Measurements from ENCODE around the gene ZNF827.
A peak's percentile ranks its signal among the peaks of the same experiment; 100 is the strongest.

The ZNF827 gene

DNA sequence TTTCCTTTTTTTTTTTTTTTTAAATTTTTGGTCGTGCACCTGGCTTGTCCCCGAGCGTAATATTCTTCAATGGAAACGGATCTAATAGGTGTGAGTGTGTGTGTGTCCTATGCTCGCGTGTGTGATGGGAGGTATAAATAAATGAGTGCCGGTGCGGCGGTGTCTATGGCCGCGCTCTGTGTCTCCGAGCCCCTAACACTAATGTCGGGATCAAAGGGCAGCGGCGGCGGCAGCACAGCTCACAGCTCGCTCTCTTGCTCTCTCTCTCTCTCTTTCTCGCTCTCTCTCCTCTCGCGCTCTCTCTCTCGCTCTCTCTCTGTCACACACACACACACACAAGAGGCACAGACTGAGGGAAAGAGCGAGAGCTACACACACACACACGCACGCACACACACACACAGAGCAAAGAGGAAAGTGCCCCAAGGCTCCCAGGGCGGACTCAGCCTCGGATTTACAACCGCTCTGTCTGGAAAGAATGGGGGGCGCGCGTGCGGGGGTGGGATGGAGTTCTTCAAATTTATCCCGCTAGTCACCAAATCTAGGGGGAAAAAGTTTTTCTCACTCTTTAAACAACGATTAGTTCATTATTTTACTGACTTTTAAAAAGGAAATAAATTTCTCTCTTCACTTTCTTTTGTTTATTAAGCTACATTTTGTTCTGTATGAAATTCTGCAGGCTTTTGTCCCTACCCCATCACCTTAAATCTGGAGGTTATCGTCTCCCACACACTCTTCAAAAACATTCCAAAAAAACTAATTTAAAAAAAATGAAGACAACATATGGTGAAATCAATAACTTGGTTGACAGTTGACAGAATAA lies at the start of gene ZNF827:
ZNF827 (minus strand) TSS at position 206 of the 823 bp plus-strand sequence. CDS start 416 bp downstream, outside the sequence.
- DNase-seq: no peak

GRCh38 chr4:145984563-145984962 lies 45.9 kb upstream of the ZNF827 start:
- no peak for DNase-seq

DNA sequence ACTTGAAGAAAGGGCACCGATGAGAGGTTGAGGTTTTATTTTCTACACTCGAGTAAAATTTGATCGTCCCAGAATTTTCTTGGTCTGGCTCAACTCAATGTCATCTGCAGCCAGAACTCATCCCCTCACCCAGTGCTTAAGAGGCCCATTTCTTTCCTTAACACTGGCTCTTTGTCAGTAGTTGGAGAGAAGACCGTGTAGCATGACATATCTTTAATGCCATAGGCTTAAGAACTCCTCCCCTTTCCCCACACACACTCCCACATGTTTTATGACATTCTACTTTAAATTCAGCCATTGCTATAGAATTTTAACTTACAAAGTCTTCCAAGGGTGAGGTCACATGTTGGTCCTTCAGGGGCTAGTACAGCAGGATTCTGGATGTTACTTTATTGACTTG lies 44.2 kb upstream of the ZNF827 start:
- DNase-seq: no peak

DNA sequence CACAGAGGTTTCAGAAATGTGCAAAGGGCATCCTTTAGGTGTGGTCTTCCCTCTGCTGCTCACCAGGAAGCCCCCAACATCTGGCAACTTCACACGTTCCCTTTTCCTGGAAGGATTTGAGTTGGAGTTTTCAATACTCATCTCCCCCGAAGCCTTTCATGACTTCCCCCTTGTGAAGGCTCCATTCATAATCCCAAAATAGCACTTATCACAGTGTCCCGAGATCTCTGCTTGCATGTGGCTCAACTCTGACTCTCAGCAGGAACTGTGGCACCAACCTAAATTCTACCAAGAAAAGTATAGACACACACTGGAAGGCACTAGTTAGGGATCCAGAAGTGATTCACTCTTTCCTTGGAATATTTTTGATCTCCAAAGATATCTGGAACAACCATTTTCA lies 40.5 kb upstream of the ZNF827 start:
- no peak for DNase-seq

DNA sequence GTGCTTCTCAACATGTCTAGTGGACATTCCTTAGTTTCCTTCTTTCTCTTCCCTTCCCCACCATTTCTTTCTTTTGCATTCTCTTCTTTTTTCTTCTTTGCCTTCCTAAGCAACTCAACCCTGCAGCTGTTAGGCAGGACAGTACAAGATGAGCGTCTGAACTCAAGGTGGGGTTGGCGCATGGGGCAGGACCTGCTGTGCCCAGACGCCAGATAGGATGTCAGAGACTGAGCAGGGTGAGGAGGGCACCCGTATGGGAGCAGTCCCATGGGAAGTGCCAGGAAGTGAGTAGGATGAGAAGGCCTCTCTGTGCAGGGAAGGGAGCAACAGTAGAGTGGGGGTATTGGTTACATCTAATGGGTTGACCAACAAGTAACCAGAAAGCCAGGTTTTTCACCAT lies 38.1 kb upstream of the ZNF827 start:
- DNase-seq: no peak

GRCh38 chr4:145960012-145960411 lies 21.4 kb upstream of the ZNF827 start:
- no peak for DNase-seq

DNA sequence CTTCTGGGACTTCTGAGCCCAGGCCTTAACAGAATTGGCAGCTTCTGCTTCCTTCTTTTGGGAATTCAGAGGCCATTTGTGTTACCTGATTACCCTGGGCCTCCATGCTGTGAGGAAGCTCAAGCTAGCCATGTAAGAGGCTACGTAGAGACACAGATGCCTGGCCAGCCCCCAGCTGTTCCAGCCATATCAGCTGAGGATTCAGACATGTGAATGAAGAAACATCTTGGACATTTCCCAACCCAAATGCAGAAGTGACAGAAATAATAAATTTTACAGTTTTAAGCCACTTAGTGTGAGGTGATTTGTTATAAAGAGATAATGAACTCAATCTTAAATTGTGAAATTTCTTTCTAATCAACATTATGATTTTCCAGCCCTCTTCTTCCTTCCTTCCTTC lies 18.7 kb upstream of the ZNF827 start:
- DNase-seq: no peak

DNA sequence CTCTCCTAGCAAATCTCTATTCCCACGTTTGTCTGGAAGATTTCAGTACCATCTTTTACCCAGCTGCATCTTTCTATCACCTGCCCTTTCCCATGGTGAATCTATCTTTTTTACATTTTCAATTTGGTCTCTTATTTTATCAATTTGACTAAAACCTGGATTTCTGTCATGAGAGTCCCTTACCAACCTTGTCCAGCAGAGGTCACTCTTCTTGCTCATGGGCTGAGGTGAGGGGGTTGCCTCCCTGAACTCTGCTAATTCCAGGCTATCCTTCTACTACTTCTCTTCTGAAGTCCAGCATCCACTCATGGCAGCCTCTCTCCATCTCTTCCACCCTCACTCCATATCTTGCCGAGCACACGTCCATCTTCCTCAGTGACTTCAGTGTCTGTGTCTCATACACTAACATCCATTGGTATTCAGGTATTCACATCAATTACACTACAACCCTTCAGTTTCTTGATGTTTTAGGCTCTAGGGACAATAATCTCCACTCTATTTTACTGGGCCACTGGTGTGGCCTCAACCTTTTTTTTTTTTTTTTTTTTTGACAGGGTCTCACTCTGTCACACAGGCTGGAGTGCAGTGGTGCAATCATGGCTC lies 17.8 kb upstream of the ZNF827 start:
- DNase-seq: no peak

DNA sequence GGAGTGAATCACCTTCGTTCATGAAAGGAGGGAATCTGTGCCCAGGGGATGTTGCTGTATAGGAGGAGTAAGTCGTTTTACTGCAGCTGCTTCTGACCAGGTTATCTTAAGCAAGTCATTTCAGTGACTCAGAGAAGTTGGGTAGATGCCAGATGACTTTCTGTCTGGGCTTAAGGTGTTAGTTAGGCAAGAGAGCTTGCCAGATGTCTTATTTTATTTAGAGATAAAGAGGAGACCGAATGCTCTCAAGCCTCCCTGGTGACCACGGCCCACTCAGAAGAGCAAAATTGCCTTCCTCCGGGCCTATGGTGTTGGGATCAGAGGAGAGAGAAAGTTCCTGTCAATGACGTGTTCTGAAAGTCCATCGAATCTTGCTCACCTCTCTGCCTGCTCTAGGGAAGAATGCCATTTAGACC lies 16.3 kb upstream of the ZNF827 start:
- no peak for DNase-seq

GRCh38 chr4:145951931-145952330 lies 13.3 kb upstream of the ZNF827 start:
- DNase-seq: no peak

DNA sequence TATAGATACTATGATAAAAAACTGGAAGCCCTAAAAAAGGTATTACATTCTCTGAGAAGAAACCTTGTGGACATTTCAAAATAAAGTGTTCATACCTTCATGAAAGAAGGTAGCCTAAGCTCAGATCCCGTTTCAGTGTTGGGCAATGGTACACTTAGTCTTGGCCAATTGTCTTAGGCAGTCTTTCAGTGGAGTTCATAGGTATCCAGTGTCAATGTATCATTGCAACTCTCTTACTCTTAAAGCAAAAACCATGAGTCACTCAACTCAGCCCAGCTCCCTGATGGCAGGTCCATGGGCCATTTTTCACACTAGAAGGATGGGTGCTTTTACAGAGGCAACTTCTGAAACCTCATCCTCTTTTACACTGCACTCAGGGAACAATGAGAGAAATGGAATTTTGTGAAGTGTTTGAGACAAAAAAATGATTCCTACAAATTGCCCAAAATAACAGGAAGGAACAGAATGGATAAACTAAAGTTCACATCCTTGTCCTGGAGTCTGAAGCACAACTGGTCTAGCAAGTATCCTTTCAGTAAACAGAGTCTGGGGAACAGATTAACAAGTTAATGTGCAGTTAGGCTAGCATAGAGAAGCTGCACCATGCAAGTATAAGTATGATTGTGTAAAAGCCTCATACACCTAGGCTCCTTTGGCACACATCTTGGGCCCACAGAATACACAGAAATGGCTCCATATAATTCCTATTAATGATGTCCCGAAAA lies 7.0 kb upstream of the ZNF827 start:
- DNase-seq: no peak

GRCh38 chr4:145944886-145945285 lies 6.3 kb upstream of the ZNF827 start:
- no peak for DNase-seq

DNA sequence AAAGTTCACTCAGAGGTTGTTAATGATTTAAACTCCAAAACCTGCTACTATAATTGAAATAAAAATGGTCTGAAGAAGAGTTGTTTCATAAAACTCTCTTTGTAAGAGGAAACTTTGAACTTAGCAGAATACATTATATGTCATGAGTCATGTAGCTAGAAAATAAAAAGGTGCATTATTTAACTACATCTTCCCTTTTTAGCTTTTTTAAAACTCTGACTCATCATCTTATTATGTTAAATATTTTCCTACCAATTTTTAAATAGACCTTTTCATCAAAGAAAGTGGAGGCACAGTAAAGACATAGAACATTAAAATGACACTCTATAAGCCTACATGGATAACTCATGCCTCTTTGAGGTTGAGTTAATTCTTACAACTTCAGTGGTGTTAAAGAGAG lies 1.2 kb upstream of the ZNF827 start:
- no peak for DNase-seq

DNA sequence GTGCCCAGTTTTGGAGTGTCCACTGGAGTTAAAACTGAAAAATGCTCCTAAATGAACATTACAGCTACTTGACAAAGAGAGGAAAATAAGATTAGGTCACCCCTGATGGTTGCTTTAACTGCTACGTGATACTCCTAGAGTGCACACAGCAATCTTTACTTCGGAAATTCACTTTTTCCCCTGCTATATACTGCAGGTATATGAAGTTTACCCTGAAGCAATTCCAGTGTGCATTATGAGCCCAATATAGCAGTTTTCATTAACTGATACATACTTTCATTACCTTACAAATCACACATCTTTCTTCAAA lies 773 bp upstream of the ZNF827 start:
- no peak for DNase-seq

DNA sequence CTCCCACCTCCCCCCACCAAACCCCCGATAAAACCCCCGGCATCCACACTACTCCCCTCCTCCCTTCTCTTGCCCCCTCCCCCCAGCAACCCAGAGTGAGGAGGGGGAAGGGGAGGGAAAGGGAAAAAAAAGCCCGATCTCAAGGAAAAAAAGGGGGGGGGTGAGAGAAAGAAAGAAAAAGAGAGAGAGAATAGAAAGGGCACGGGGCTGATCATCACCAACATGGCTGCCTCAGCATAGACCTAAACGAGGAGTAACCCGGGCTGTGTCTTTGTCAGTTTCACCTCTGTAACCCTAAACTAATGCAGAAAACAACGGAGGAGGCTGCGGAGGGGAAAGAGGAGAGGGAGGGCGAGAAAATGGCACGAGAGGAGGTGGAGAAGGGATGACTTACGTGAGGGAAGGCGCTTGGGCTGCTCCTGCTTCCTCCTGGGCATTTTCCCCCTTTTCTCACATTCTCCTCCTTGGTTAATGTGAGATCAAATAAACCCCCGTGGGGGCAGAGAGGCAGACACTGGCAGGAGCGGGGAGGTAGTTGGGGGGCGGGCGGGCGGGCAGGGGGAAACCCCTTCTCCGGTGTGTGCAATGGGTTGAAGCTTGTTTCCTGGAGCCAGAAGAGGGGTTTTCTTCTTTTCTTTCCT lies 532 bp downstream of the ZNF827 start:
- no peak for DNase-seq

GRCh38 chr4:145936997-145937901 lies 1.4 kb downstream of the ZNF827 start:
- DNase-seq: peak; percentile 11

DNA sequence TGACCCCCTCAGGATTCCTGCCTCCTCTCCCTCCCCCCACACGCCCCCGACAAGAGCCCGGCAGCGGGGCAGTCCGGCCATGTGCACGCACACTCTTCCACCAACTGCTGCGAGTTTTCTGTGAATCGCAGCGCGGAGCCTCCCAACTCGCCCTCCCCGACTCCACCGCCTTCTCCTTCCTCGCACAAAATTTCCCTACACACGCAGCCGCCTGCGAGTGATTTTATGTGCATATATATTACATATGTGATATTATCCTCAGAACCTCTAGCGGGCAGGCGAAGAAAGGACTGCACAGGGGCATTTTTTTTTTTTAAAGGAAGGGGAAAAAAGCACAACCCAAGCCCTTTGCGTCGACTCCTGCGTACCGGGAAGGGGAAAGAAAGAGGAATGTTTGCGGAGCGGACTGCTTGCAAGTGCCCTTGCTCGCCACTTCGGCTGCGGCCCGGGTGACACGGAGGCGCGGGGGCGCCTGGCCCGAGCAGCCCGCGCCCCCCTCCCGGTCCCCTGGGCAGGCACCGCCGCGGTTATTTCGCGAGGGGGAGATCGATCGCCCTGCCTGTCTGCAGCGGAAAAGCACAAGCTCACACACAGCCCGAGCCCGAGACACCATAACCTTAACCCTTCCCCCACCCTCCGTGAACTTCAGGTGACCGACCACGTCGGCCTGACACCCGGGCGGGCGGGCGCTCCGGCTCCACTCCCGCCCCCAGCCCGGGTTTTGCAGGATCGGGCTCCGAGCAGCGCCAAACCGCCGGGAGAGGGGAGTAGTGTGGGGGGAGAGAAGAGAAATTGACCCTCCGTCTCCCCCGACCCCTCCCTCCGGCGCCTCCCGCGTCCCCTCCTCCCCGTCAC lies 2.3 kb downstream of the ZNF827 start:
- DNase-seq: no peak

- DNase-seq: no peak
These were observed 3.1 kb downstream of the ZNF827 start for GRCh38 chr4:145935253-145936141.

- DNase-seq: no peak
These were observed 4.1 kb downstream of the ZNF827 start for GRCh38 chr4:145934434-145935047.

GRCh38 chr4:145933134-145933533 lies 5.5 kb downstream of the ZNF827 start:
- no peak for DNase-seq
